DMS153 (cell line): ENCODE measurements around the gene CYP4F3.
A peak's percentile ranks its signal among the peaks of the same experiment; 100 is the strongest.
"Not testable (repeated sequence)": the region's sequence is repeated elsewhere in the genome, so short reads cannot be mapped to it uniquely, and the experiment has no call there.

ENCODE experiments used
- DNase-seq: peaks from one replicate; lab custom pipeline; 2025; lab: John Stamatoyannopoulos, UW

Gene CYP4F3, protein sequence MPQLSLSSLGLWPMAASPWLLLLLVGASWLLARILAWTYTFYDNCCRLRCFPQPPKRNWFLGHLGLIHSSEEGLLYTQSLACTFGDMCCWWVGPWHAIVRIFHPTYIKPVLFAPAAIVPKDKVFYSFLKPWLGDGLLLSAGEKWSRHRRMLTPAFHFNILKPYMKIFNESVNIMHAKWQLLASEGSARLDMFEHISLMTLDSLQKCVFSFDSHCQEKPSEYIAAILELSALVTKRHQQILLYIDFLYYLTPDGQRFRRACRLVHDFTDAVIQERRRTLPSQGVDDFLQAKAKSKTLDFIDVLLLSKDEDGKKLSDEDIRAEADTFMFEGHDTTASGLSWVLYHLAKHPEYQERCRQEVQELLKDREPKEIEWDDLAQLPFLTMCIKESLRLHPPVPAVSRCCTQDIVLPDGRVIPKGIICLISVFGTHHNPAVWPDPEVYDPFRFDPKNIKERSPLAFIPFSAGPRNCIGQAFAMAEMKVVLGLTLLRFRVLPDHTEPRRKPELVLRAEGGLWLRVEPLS

DNA sequence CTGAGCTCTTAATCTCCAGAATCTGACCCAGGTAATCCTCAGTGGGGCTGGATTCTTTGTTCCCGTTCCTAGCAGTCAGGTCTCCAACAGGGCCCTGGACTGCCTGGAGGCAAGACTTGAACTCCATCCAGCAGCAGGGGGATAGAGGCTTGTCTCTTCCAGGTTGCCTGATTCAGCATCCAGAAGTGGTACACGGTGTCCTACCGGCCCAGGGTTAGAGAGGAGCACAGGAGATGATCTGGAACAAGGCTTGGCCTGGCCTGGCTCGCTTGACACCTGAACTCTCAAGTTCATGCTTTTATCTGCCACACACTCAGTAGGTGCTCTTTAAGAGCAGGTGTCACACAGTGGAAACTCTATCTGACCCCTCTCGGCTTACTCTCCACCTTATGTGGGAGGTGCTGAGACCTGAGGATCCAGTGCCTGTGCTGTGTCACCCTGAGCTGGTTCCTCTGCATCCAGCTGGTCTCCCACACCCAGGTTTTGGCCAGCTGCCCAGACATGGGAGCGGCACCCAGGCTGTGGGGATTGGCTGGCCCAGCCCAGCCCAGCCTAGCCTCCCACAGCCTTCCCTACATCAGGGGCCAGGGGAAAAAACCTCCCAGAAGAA is at the start of gene CYP4F3:
Gene CYP4F3 (plus strand): TSS at position 604 of the 610 bp plus-strand sequence. CDS start 519 bp downstream, outside the sequence.
- DNase-seq: peak; percentile 96

DNA sequence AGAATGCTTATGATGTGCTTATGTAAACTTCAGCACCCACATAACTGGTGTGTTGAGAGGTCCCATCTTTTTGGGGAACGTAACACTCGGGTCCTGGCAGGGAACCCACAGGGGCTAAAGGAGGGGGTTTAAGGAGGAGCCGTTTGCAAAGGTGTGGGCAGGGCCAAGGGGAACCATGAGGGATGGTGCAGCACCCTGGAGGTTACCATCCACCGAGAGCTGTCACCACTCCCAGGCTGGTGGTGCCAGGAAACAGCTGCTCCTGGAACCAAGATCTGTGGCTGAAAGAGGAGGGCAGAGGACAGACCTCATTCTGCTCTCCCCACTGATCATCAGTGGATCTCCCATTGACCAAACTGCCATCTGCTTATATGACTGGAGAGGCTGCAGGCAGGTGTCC is 48.9 kb upstream of the CYP4F3 start:
- DNase-seq: no peak

DNA sequence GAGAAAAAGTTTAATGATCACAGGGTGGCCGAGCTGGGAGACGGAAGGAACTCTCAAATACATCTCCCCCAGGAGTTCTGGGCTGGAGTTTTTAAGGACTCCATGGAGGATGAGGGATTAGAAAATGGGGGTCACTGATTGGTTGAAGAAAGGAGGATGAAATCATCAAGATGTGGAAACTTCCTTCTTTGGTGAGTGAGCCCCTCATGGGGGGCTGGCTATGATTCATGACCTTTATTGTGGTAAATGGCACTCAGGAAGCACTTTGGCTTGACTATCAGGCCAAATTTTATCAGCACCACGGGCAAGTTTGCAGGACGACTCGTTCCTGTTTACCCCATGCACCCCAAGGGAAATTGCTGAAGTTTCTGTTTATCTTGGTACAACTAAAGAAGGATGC is 48.2 kb upstream of the CYP4F3 start:
- DNase-seq: not testable (repeated sequence)

DNA sequence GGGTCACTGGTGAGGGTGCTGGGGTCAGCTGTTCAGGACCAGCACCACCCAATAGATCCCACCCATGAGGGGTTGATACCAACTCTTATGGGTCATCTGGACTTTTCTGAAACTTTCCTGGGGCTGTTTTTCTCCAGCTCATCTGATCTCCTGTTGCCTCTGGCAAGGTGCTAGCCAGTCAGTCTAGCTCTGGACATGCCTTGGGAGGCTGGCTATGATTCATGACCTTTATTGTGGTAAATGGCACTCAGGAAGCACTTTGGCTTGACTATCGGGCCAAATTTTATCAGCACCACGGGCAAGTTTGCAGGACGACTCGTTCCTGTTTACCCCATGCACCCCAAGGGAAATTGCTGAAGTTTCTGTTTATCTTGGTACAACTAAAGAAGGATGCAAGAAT is 46.9 kb upstream of the CYP4F3 start:
- DNase-seq: not testable (repeated sequence)

DNA sequence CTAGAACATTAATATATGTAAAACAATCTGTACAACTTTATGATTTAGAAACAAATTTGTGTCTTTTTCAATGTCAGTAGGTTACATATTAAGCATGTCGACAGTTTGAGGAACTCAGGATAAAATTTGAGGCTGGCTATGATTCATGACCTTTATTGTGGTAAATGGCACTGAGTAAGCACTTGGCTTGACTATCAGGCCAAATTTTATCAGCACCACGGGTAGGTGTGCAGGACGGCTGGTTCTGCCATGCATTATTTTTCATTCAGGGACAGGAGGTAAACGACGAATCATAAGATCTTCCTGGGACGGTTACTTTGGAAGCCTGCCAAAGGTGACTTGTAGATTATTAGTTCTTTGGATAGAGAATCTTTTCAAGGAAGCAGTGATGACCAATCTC is 45.6 kb upstream of the CYP4F3 start:
- peak; percentile 8 for DNase-seq

DNA sequence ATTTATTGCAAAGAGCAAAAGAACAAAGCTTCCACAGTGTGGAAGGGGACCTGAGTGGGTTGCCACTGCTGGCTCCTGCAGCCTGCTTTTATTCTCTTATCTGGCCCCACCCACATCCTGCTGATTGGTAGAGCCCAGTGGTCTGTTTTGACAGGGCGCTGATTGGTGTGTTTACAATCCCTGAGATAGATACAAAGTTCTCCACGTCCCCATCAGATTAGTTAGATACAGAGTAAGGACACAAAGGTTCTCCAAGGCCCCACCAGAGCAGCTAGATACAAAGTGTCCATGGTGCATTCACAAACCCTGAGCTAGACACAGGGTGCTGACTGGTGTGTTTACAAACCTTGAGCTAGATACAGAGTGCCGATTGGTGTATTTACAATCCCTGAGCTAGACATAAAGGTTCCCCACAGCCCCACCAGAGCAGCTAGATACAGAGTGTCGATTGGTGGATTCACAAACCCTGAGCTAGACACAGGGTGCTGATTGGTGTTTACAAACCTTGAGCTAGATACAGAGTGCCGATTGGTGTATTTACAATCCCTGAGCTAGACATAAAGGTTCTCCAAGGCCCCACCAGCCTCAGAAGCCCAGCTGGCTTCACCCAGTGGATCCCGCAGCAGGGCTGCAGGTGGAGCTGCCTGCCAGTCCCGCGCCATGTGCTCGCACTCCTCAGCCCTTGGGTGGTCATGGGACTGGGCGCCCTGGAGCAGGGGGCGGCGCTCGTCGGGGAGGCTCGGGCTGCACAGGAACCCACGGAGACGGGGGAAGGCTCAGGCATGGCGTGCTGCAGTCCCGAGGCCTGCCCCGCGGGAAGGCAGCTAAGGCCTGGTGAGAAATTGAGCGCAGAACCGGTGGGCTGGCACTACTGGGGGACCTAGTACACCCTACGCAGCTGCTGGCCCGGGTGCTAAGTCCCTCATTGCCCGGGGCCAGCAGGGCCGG is 32.4 kb upstream of the CYP4F3 start:
- not testable (repeated sequence) for DNase-seq

DNA sequence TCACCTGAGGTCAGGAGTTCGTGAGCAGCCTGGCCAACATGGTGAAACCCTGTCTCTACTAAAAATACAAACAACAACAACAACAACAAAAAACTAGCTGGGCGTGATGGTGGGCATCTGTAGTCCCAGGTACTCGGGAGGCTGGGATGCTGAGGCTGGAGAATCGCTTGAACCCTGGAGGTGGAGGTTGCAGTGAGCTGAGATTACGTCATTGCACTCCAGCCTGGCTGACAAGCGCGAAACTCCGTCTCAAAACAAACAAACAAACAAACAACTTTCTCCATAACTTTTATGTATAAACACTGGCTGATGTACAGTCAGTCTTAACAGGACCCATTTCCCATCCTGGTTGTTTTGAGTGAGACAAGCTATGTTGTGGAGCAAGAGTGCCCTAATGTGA is 31.4 kb upstream of the CYP4F3 start:
- DNase-seq: no peak

DNA sequence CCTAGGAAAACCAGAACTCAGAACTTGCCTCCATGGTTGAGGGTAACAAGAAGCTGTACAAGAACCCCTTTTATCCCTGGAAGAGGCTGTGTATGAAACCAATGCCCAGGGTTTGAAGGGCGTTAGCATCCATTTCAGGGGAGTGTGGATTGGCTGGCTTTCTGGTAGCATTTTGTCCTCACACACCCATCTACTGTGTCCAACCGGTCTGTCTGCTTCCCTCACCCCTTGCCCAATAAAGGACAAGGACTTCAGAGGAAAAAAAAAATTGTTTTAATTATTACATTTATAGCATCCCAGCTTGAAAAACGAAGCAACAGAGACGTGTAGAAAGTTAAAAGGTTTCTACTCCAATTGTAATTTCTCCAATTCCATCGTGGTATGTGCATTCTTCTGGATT is 28.4 kb upstream of the CYP4F3 start:
- no peak for DNase-seq

DNA sequence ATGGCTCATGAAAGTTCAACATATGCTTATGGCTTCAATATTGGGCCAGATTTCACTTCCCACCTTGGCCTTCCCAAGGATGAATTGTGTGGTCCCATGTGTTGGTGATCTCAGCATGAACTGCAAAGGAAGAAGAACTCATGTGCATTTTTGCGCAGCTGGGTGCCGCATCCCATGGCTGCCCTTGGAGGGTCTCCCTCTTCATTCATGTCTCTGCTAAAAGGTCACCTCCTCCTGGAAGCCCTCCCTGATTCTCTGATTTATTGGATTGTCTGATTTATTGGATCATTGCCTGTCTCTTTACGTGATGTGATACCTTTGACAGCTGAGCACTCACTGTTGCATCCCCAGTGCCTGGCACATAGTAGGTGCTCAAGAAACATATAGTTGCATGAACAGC is 27.4 kb upstream of the CYP4F3 start:
- no peak for DNase-seq

DNA sequence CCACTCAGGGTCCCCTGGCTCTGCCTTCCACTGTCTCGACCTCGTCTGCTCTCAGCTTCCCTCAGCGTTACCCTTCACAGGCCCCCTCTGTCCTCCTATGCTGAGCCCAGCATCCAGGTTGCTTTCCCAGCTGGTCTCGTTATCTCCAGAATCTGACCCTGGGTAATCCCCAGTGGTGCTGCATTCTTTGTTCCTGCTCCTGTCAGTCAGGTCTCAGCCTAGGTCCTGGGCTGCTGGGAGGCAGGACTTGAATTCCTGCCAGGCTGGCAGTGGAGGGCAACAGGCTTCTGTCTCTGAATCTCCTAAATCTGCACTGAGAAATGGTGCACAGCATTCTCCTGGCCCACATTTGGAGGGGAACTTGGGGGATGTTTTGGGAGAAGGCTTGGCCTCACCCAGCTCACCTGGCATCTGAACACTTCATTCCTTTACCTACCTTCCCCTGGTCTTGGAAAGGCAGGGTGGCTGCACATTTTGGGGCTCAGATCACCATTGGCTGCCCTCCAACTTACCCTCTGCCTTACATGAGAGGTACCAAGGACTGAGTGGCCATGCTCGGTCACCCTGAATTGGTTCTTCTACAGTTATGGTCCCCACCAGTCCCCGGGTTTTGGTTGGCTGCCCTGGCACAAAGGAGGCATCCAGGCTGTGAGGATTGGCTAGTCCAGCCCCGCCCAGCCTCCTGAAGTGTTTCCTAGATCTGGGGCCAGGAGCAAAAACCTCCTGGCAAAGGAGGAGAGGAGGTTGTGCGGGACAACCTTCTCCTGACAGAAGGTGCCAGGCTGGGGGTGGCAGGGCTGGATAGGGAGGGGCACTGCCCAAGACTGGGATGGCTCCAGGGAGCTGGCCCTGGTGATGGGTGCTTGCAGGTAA is 26.0 kb upstream of the CYP4F3 start, which contains the start of gene CYP4F8:
Gene CYP4F8 (plus strand): TSS at position 712 of the 873 bp plus-strand sequence. CDS start 399 bp downstream, outside the sequence.
- DNase-seq: no peak

DNA sequence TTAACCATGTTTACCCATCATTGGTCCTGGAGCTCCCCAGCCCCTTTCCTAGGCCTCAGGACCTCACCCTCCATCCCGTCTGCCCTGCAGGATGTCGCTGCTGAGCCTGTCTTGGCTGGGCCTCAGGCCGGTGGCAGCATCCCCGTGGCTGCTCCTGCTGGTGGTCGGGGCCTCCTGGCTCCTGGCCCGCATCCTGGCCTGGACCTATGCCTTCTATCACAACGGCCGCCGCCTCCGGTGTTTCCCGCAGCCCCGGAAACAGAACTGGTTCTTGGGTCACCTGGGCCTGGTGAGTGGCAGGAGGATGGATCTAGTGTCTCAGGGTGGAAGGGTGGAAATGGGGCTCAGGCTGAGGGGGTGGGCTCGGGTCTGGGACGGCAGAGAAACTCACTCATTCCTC is 25.2 kb upstream of the CYP4F3 start:
- no peak for DNase-seq

DNA sequence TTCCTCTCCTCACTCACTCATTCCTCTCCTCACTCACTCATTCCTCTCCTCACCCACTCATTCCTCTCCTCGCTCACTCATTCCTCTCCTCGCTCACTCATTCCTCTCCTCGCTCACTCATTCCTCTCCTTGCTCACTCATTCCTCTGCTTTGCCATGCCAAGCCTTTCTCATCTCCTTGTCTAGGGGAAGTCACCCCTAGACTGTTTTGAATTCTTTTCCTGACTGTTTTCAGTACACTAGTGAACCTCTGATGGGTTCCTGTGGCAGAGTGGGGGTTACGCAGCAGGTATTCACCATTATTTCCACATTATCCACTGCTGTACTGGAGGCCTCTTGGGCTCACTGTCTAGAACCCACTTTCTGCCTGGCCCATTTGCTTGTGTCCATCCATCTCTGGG is 24.5 kb upstream of the CYP4F3 start:
- no peak for DNase-seq

DNA sequence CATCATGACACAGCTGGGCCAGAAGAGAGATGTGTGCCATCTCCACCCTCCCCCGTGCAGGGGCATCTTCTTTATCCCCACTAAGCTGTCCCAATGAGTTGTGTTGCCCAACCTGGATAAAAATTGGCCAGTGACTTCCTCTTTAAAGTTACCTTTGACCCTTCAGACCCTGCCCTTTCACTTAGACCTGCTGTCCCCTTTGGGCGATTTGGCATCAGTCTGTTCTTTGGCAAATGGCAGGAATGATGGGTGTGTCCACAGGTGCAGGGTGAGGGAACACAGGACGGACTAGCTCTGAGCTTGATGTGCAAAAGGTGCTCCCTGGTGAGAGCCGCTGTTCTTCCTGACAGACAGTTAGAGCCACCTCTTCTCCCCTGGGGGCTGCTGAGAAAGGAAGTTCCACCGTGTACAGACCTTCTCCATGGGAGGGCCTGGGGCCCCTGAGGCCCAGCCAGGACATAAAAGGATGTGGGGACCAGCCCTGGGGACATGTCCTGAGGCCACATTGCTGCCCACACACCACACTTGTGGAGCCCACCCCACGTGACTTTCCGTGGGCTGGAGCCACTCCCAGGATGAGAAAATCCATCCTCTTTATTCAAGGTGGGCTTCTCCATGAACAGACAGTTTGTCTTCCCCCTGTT is 23.9 kb upstream of the CYP4F3 start:
- no peak for DNase-seq

DNA sequence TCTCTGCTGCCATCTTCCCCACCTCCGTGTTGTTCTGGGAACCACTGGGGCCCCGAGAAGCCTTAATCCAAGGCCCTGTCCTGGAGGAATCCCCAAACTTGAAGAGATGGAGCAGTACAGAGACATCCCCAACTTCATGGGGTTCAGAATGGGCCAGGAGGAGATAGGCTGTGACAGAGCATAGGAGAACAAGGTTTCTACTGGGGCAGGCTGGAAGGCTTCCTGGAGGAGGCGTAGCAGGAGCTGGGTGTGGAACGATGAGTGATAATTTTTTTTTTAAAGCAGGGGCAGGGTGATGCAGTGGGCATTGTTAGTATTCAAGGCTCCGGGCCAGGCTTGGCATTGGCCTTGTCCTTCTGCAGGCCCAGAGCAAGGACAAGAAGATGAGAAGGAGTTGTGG is 22.4 kb upstream of the CYP4F3 start:
- DNase-seq: no peak

DNA sequence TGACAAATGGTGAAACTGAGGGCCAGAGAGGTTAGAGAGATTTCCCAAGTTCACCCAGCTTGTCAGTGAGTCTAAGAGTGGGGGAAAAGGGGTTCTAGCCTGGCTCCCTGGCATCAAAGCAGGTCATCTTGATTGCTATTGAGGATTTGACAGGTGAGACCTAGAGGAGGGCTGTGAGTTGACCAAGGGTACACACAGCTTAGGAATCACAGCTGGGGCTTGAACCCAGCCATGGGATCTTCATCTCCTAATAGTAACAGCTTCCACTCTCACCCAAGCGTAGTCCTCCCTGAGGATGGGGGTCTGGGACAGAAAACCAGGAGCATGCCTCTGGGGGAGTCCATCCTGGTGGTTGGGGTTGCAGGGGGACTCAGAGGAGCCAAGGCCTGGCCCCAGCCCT is 18.9 kb upstream of the CYP4F3 start:
- DNase-seq: no peak

DNA sequence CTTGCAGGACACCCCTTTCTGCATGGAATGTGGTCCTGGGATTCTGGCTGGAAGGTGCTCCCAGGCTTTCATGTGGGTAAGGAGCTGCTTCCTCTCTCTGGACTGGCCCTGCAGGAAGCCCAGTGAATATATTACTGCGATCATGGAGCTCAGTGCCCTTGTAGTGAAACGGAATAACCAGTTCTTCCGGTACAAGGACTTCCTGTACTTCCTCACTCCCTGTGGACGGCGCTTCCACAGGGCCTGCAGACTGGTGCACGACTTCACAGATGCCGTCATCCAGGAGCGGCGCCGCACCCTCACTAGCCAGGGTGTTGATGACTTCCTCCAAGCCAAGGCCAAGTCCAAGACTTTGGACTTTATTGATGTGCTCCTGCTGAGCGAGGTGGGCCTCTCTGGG is 17.7 kb upstream of the CYP4F3 start:
- DNase-seq: peak; percentile 50

DNA sequence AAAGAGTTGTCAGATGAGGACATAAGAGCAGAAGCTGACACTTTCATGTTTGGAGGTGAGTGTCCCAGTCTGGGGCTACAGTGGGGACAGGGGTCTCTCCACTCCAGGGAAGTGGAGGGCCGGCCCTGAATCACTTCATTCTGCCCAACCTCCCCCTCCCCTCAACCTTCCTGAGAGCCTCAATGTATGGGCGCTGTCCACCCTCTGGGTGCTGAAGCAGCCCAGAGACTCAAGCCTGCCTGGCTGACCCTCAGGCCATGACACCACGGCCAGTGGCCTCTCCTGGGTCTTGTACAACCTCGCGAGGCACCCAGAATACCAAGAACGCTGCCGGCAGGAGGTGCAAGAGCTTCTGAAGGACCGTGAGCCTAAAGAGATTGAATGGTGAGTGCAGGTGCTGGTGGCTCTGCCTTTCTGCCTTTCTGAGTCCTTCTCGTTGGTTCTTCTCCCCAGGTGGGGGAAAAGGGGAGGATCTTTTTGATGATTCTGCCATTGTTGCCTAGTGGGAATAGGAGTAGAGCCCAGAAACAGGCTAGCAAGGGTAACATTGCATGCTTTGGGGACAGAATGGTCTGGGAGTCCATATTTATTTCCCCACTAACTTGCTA is 16.9 kb upstream of the CYP4F3 start:
- no peak for DNase-seq

DNA sequence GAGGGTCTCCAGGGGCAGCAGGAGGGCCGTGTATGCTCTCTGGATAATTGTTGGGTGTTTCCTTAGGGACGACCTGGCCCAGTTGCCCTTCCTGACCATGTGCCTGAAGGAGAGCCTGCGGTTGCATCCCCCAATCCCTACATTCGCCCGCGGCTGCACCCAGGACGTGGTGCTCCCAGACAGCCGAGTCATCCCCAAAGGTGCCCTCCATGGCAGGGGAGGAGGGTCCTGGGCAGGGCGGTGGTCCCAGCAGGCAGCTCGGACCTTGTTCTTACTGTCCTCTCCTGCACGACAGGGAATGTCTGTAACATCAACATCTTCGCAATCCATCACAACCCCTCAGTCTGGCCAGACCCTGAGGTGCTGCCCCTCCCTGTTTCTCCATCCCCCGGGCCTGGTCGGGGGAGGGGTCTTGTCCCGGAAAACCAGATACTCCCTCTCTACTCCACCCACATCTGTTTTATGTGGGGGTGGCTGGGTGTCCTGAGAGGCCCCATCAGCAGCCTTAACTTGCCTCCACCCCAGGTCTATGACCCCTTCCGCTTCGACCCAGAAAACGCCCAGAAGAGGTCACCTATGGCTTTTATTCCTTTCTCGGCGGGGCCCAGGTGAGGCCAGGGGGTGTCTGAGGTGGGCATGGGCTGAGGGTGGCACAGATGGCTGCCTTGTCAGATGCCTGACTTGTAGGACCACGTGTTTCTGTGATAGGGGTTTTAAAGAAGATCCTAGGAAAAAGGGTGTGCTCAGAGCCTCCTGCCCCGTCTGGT is 12.3 kb upstream of the CYP4F3 start:
- no peak for DNase-seq
